HCT116 (cell line): ENCODE measurements around the gene MAU2.

Source experiments
- CTCF ChIP-seq, 3 experiments: fragments of 200-600 bp in 1 of 3; sonication (generic) in 1 of 3; IDR thresholded peaks in 2 of 3; conservative IDR thresholded peaks in 1 of 3; 2 replicates each; pipeline ENCODE4 v1.5.1; 2012 to 2017; ENCODE audit warnings: low read depth in 2 of 3, low read length in 2 of 3, antibody characterized with exemption in 1 of 3, borderline replicate concordance in 1 of 3, control low read depth in 1 of 3, mild to moderate bottlenecking in 1 of 3, mixed read lengths in 1 of 3, mixed run types in 1 of 3, moderate library complexity in 1 of 3; ENCODE audit not compliant: insufficient read depth in 1 of 3
- POLR2A ChIP-seq: IDR thresholded peaks from 2 replicates; pipeline ENCODE4 v1.7.0; 2011; ENCODE audit warnings: borderline replicate concordance; ENCODE audit not compliant: insufficient read depth, insufficient read length; ENCODE audit errors: extremely low read depth
- POLR2AphosphoS5 ChIP-seq: IDR thresholded peaks from 2 replicates; pipeline ENCODE4 v1.6.1; 2011; ENCODE audit warnings: mild to moderate bottlenecking, low read depth, low read length, moderate library complexity

- TF ChIP-seq POLR2AphosphoS5 (no peak), CTCF (IDR thresholded peaks at IDR 0.05 in 2 of 3, conservative IDR thresholded peaks at IDR 0.05 in 1 of 3; ENCODE audit: borderline replicate concordance in 1 of 3, insufficient read depth in 1 of 3, low read depth in 2 of 3, low read length in 2 of 3) (no peak), POLR2A (no peak)
Observed at GRCh38 chr19:19341026-19341425, 20.4 kb downstream of the MAU2 start.
